MV-4-11 (cell line): ENCODE results near the gene HSDL1.

Source experiments
- DNase-seq: peaks from one replicate; lab custom pipeline; 2025; lab: John Stamatoyannopoulos, UW

Gene HSDL1

DNA sequence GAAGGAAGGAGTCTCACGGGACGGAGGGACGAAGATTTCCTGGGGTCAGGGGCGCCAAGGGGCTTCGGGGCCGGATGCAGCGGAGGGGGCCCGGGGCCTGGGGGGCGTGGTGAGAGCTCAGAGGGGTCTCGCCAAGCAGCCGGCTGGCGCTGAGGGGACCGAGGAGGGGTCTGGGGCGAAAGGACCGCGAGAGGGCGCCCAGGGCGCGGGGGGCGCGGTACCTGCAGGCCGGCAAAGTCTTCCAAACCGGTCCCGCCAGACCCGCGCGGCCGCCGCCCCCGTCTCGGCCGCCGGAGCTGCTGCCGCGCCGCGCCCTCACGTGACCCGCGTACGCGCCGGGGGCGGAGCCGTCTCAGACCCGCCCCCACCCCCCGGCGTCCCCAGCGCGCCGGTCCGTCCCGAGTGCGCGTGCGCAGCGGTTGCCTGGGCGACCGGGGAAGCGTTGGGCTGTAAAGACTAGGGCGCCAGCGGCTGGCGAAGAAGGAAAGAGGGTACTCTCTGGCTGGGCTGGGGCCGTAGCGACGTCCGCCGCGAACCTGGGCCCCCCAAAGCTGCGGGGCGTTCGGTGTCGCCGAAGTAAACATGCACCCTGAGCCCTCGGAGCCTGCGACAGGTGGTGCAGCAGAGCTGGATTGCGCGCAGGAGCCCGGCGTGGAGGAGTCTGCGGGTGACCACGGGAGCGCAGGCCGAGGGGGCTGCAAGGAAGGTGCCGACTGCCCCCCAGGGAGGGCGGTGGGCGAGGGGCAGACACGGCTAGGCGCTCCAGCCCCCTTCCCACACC lies at the start of gene HSDL1, which contains the start of gene DNAAF1:
TSS of gene HSDL1 (minus strand) at position 319 of the 781 bp plus-strand sequence. CDS start 13,856 bp downstream, outside the sequence.
TSS of gene DNAAF1 (plus strand) at position 450 of the 781 bp plus-strand sequence. CDS start at position 583, 133 bp downstream.
- DNase-seq = peak; percentile 75

DNA sequence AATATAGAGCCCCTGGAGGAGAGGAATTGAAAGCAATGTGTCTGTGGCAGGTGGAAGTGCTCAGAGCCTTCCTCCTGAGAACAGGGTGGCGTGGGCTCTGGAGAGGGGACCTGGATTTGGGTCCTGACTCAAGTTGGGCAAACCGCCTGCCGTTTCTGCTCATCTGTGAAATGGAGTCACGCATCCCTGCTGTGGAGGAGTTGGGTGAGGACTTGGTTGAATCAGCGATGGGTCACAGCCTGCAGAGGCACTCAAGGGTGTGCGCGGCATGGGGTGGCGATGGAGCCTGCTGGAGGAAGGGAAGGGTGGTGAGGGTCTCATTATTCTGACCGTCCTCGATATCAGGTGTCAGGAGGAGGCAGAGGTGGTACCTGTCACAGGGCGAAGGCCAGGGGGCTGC lies 49.0 kb upstream of the HSDL1 start:
- no peak for DNase-seq

DNA sequence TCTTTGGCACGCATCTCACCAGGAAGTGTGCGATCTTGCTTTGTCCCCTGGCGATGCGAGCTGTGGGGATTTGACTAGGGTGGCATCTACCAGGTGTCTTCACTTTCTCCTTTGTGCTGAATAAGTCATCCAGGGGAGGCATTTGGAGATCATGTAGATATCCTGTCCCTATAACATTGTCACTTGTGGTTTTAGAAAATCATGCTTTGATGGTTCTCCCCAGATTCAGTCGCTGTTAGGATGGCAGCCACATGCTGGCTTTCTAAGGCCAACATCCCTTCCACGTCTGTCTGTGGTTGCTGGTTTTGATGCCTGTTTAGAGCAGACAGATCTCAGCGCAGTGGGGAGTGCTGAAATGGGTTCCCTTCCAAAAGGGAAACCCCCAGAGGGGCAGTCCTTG lies 48.5 kb upstream of the HSDL1 start:
- no peak for DNase-seq

DNA sequence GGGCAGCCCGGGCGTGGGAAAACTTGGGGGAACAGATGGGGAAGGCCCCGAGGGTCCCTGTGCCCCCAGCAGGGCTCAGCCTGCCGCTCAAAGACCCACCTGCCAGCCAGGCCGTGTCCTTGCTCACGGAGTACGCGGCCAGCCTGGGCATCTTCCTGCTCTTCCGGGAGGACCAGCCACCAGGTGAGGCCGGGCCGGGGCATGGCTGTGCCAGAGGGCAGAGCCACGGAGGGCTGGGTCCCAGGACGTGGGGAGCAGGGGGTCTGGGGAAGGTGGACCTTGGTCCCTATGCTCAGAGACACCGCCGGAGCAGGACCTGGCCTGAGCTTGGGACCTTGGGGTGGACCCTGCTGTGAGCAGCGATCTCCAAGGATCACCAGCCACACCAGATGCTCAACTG lies 46.5 kb upstream of the HSDL1 start:
- no peak for DNase-seq

DNA sequence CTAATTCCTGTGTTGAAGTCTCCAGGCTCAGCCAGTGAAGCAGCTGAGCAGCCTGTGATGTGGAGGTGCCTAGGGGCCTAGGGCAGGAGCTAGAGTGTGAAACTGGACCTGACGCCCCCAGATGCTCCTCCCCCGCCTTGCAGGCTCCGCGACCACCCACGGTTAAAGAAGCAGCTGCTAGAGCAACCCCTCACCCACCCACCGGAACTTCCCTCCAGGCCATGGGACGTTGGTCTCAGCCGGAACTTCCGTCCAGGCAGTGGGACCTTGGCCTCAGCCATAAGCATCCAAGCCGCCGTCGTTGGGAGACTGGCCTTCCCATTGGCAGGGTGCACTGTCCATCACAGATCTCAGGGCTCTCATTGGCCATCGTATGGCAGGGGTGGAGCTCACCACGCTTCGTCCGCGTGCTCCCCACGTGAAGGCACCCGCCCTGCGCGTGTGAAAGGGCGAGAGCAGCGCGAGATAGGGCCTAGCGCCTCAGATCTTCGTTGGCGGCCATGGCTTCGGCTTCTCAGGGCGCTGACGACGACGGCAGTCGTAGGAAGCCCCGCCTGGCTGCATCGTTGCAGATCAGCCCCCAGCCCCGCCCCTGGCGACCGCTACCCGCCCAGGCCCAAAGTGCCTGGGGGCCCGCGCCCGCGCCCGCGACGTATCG lies 45.9 kb upstream of the HSDL1 start, which contains the start of gene ADAD2:
TSS of gene ADAD2 (plus strand) at position 427 of the 658 bp plus-strand sequence. CDS start at position 501, 74 bp downstream.
- no peak for DNase-seq

DNA sequence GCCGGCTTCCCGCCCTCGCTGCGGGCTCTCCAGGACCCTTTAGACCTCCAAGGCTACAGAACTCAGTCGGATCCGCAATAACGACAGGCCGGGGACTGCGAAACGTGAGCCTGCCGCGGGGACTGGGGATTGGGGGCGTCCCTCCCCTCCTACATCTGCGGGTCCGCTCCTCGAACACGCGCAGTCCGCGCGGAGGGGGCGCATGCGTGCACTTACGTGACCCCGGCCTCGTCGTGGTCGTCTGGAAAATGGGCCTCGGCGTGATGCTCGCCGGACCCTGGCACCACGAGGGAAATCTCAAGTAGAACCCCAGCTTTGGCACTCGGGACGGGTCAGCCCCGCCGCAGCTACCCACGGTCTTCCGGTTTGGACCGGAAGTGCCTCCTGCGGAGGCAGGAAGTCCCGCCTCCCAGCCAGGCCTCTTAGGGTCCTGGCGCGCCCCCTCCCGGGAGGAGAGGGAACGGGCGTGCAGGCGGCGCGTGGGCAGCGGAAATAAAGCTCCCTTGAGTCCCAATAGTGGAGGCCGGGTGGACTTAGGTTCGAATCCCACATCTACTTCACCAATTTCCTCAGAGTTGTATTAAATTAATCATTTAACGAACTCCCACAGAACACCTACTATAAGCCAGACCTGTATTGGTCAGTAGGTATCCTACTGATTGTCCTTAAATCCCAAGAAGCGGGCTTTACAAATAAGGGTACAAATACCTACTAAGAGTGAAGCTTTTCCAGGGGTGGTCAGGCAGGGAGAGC lies 41.9 kb upstream of the HSDL1 start, which contains the start of gene TAF1C:
TSS of gene TAF1C (minus strand) at position 373 of the 753 bp plus-strand sequence. CDS start 2,069 bp downstream, outside the sequence.
- DNase-seq = peak; percentile 91

DNA sequence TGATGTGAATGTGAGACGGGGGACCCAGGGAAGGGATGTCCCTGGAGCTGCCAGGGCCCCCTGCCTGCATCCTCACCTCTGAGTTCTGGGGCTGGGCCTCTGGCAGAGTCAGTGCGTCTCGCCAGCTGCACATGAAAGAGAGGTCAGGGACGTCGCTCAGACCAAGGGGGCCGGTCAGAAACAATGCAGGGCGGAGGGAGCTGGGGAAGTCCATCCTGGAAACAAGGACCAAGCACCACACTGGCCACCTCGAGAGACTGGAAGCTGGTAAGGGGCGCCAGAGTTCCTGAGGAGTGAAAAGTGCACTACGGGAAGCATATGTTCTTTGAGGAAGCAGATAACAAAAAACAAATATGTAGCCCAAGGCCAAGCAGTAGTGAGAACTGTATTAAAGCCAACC lies 39.8 kb upstream of the HSDL1 start:
- DNase-seq = no peak

DNA sequence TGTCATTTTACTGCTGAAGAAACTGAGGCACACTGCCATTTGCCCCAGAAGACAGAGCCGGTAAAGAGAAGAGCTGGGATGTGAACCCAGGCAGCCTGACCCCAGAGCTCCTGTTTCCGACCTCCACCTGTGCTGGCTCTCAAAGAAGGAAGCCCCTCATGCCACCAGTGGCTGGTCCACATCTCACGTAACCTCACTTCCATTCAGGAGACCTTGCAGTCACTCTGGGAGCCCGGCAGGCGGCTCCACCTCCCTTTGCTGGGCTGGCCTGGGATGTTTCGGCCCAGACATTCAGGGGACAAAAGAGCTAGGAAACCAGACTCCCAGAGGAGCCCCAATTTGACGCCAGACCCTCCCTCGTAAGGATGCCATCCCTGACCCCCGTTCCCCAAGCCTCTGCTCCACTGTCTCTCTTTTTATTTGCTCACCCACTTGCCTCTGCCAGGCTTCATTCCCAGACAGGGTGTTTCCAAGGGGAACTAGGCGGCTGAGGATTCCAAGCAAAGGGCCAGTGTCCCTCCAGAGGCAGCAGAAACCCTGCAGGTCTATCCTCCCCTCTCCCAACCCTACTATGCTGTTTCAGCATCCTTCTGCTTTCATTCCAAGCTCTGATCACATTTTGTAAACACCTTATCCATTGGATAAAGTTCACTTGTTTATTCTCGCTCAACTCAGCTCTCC lies 39.1 kb upstream of the HSDL1 start:
- DNase-seq = no peak

DNA sequence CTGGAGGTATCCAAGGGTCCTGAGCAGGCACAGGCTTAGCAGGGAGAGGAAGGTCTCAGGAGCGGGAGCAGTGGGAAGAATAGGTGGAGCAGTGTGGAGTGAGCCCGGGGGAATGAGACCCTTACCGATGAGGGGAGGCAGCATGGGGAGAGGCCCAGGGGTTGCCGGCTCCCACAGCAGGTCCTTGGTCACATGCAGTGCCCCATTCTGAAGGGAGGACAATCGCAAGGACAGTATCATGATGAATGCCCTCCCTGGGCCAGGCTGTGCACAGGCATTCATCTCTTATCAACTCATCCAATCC lies 38.5 kb upstream of the HSDL1 start:
- no peak for DNase-seq

DNA sequence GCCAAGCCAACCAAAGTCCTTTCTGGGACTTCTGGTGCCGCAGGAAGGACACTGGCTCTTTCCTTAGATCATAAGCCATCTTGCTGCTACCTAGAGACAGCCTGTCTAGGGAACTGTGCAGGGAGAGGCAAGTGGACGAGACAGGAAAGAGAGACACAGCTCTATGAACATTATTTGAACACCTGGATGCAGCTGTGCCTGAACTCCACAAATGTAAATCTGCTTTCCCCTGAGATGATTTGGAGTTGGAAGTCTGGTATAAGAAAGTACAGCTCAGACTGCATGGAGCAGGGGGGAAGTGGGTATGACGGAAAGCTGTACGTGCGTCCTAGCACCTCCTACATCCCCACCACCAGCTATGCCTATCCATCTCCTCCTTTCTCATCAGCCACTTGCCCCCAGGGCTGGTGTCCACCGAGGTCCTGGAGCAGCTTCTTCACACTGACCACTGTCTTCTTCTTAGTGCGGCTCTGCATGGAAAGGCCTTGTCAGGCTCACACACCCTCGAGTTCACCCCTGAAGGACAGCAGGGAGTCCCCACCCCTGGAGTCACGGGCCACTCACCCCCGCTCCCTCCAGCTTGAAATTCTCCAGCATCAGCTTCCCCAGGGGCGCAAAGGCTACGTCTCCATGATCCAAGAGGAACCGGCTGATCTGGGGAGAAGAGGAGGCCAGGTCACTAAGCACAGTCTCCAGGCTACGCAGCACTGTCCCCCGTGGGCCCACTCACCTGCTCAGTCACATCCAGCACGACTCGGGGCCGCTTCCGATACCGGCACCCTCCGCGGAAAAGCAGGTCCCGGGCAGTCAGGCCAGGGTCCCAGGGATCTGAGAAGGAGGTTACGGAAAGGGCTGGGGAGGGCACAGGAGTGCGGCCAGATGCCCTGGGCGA lies 37.9 kb upstream of the HSDL1 start:
- DNase-seq = no peak

DNA sequence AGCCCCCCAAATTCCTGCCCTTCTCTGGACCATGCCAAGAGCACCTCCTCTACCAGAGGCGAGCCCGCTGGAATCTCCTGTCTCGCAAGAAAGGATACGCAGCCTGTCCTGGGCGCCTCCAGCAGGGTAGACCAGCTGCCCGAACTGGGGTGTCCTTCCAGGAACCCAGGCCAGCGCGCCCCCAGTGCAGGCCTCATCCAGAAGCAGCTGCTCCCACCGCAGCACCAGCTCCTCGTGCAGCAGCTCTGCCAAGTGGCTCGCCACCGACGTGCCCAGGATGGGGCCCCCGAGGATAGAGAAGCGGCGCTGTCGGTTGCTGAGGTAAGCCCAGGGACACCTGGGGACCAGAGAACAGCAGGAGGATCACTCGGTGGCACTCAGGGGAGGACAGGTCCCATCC lies 37.1 kb upstream of the HSDL1 start:
- DNase-seq = no peak

DNA sequence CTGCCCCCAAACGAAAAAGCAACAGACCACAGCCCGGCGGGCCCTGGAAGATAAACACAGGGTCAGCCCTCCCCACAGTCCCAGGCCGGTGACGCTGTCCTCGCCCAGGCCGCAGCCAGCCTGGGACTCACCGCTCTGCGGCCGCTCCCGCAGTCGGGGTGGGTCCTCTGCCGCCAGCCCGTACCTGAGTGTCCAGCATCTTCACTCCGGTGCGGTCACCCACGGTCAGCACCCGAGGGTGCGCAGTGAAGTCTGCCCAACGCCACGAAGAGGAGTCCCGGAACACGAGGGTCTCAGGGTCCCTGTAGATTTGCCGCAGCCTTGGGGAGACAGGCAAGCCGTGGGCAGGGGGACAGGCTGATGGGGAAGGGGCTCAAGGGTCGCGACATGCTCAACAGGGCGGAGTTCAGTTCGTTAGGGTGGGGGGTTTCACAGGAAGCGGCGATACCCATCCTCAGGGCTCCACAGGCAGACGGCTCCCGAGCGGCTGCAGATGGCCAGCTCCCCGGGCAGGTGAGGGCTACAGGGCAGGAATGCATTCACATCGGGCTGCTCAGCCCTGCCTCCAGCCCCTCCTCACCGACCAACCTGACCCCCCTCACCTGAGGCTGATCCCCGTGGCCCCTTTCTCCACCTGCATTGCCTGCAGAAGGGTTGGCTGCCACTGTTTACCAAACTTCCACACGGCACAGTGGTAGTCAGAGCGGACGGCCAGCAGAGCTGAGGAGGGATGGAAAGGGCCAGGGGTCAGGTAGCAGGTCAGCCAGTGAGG lies 36.4 kb upstream of the HSDL1 start:
- DNase-seq = no peak

DNA sequence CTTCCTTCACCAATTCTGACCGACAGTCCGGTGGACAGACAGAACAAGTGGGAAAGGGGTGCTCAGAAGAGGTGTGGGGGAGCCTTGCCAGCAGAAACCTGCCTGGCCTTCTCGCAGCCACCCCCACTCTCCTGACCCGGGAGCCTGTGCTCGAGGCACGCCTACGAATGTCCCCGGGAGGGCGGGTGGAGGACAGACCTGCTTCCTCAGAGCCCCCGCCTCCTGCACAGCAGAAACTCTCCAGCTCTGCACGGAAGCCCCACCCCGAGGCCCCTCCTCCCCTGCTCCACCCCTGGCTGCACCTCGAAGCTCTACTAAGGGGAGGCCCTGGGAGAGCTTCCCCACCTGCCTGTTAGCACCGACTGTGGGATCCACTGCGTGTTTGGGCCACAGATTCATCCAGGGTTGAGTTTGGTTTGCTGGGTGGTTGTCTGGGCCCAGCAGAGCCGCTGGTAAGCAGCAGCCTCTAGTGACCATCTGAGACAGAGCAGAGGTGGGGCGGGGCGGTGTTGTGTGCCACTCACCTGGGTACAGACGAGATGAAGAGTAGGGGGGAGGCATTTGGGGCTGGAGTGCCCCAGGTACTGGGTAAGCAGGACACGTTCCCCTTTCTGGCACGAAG lies 35.7 kb upstream of the HSDL1 start:
- DNase-seq = no peak

DNA sequence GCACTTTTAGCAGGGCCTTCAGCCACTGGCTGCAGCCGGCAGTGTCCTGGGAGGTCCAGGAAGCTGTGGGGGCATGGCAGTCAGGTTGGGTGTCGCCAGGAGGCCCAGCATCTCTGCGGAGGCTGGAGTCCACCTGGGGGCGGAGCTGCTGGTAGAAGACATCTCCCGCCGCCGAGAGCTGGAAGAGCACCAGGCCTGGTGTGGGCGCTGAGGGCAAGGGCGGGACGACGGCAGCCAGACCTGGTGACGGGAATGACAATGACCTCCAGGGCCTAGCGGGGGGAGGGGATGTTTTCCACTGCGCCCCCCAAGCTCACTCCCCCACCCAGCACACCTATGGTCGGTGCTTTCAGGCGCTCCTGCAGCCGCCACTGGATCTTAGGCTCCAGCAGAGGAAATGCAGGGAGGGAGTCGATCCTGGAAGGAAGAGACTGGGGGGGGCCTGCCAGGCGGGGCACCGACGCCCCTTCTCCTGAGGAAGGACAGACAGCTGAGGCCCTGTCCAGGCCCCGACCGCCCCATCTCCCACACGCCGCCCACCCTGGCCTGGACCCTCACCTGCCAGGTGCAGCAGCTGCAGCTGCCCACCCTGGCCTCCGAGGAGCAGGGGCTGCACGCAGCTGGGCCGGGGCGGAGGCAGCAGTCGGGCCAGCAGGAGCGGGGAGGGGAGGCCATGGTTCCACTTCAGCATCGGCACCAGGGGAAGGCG lies 34.8 kb upstream of the HSDL1 start:
- no peak for DNase-seq

DNA sequence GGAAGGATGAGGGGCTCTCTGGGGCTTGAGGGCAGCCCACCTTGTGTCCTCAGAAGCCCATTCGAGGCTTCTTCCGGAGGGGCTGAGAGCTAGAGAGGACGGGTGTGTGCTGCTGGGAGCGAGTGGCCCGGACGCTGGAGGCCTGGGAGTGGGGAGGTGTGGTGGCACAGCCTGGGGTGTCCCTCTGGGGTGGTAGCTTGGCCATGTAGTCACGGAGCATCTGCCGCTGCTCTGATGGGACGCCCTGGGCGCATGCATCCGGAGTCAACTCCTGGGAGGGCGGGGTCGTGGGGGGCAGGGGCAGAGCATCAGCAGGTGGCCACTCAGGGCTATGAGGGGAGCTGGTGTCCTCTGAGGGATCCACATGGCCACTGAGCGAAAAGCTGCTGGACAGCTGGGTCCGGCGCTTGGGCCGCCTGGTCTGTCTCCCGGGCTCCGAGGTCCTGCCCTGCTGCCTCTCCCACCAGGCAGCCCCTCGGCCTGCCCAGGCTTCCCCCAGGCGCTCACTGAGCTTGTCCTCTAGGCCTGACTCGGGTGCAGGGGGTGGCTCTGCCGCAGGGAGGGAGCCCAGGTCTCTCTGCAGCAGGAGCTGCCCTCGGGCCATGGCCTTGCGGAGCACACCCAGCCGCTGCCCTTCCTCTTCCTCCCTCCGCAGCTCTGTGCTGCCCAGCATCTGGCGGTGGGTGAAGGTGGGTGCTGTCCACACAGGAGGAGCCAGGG lies 34.1 kb upstream of the HSDL1 start:
- no peak for DNase-seq

DNA sequence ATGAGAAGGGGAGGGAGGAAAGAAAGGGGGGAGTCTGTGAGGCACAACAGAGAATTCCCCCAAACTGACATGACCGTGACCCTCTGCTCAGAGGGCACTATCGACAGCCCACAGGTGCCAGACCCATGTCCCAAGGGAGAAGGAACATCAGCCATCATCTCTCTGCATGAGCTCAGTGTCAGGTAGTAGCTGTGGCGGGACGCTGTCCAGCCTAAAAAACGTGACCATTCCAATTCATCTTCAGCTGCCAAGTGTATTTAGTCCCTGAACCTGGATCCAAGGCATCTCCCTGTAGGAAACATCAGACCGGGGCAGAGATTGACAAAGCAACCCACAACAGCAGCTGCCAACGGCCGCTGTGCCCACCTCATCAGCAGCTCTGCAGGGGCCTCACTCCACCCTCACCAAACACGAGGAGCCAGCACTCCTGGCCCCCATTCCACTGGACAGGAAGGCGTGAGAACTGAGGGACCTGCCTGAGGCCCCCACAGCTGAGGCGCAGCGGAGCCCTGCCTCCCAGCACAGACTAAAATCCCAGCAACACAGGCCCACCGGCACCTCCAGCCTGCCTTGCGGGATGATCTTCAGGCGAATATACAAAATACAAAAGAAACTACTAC lies 33.3 kb upstream of the HSDL1 start:
- DNase-seq = no peak

DNA sequence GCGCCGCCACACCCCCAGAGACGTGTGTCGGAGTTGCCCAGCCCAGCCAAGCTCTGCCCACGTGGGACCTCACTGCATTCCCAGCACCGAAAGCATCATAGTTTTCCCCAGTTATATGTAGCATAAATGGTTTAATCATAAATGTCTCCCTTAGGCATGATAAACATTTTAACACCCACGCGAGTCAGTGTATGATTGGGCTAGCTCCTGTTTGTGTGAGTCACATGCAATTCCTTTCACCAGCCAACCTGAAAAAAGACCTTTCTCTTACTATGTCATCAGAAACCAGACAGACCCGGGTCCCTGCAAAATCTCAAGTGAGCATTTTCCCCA lies 32.7 kb upstream of the HSDL1 start:
- no peak for DNase-seq
